GM21360 (cell line): ENCODE measurements around the gene CTU2.

ENCODE experiments used
- ATAC-seq: cut with Tn5 transposase; IDR thresholded peaks from one replicate; pipeline ENCODE4 v1.9.1; 2021; ENCODE audit warnings: mild to moderate bottlenecking, moderate library complexity; ENCODE audit not compliant: unreplicated experiment

CTU2 gene

DNA sequence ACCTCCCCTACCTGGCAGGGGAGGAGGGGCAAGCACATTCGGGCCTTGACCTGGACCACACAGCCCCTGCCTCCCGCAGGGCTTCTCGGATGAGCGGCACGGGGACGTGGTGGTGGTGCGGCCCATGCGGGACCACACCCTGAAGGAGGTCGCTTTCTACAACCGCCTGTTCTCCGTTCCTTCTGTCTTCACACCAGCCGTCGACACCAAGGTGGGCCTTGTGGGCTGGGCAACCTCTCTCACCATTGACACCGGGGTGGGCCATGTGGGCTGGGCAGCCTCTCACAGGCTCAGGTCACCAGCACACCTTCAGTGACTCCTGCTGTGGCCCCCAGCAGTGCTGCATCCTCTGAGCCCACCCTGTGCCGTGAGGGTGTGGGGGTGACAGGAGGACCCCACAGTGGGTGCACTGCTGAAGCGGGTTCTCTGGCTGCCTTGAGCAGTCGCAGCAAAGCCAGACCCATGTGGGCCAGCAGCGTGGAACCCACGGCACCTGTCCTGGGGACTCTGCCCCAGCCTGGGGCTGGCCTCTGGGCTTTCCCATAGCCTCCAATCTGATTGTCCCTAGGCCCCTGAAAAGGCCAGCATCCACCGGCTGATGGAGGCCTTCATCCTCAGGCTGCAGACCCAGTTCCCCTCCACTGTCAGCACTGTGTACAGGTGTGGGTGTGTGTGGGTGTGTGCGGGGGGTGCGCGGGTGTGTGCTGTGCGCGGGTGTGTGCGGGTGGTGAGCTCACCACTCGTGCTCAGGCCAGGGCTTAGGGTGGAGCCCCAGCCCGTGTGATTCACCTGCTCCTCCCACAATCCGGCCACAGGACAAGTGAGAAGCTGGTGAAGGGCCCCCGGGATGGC is 7.5 kb downstream of the CTU2 start:
- ATAC-seq, result no peak

DNA sequence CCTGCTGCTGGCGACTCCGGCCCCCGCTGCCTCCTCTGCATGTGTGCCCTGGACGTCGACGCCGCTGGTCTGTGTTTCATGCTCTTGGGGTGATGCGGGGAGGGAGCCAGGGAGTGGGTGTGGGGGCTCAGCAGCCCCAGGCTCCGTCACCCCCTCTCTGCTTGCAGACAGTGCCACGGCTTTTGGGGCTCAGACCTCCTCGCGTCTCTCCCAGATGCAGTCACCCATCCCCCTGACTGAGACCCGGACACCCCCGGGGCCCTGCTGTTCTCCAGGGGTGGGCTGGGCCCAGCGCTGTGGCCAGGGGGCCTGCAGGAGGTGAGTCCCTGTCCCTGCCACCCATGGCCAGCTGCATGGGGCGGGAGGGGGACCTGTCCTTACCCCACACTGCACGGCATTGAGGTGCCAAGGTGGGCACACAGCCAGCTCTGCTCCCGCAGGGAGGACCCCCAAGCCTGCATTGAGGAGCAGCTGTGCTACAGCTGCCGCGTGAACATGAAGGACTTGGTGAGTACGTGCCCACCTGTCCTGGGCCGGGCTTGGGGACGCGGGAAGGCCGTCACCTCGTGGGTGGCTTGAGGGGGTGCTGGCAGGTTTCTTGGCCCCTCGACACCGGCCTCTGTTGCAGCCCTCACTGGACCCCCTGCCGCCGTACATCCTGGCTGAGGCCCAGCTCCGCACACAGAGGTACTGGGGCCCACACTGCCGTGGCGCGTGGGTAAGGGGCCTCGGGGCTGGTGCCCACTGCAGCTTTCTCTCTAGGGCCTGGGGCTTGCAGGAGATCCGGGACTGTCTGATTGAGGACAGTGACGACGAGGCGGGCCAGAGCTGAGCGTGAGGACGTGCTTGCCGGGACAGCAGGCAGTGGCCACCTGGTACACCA is 8.4 kb downstream of the CTU2 start:
- no peak for ATAC-seq

DNA sequence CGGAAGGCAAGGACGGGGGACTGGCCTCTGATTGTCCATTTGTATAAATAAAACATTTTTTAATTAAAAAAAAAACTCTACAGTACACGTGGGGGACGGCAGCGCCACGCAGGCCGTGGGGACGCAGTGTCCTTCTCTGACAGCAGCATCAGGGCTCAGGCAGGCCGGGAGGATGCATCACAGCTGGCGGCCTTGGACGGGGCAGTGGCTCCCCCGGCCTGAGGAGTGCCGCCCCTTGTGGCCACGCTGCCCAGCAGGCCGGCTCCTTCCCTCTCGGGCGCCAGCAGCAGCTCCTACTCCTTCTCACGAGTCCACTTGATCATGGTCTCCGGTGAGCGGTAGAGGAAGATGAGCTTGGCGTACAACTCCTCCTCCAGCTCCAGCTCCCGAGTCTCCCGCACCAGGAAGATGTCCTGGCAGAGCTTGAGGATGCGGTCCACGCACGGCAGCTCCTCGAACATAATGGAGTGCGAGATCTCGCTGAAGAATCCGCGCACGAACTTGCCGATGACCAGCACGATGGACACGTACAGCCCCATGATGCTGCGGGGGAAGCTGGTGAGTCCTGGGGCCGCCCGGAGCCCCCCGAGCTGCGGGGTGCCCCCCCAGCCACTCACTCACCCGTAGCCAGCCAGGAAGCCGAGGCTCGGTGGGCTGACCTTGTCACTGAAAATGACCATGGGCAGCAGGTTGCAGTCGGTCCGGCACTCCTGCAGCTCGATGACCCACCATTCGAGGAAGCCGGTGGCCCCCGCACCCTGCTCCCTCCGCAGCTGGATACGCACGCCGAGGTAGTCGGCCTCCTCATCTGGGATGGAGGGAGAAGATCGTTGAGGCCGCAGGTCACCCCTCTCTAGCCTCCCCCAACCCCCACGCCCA is 9.2 kb downstream of the CTU2 start:
- no peak for ATAC-seq

DNA sequence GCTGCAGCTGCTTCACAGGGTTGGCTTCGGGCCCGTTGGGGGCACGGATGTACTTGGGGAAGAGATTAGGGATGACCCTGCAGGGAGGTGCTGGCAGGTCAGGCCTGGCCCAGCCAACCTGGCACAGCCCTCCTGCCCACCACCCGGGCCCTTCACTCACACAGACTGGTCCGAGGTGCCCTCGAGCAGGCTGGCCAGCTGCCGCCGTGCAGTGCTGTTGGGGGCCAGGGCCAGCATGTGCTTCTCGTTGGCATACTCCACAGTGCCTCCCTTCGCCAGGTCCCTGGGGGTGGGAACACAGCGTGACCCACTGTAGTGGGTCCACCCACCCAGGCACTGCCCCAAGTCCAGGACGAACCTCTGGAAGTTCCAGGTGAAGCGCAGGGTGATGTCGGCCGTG is 9.9 kb downstream of the CTU2 start:
- ATAC-seq, result no peak

DNA sequence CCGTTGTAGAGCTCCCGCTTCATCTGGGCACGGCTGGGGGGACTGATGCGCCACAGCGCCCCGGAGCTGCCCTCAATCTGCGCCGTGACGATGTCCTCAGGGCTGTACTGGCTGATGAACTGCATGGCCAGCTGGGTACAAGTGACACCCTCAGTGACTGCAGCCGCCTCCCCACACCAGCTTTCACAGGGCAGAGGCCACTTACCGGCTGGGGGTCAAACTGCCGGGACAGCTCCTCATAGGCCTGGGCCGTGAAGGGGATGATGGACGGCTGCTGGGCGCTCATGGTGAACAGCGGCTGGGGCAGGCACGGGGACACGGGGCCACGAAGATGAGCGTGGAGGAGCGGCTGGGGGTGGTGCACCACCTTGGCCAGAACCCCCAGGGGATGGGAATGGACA is 10.3 kb downstream of the CTU2 start:
- no peak for ATAC-seq

DNA sequence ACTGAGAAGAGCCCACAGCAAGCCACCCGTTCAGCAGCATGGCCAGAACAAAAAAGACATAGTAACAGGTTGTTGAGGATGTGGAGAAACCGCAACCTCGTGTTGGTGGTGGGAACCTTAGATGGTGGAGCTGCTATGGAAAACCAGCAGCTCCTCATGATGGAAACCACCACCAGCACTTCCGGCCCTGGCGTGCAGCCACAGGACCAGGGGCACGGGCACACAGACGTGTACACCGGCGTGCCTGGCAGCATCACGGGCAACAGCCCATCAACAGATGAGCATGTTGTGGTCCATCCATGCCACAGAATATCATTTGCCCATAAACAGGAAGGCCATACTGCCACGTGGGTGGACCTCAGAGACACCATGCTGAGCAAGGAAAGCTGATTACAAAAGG is 11.9 kb downstream of the CTU2 start:
- ATAC-seq, result no peak

DNA sequence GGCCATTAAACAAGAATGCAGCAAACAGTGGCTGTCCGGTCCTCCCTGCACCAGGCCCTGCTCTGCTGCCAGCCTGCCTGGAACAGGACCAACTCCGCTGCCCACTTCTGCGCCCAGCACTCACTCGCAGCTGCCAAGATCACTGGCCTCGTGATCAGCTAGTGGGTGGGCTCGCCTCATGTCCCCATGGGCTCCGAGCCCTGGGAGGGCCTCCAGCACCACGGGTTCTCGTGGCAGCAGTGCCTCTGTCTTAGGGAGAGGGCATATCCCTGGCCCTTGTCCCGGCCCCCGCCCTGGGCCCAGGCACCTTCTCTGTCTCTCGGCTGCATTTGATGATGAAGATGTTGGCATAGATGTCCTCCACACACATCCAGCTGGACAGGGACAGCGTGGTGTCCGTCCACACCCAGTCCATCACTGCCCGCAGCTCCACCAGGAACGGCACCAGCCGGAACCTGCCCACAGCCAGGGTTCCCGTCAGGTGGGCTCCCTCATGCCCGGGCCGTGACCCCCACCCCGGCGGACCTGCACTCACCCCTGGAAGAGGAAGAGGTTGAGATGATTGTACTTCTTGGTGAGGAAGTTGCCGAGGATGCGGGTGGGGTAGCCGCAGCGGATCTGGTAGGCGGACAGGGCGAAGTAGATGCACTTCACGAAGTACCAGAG is 13.1 kb downstream of the CTU2 start:
- no peak for ATAC-seq

DNA sequence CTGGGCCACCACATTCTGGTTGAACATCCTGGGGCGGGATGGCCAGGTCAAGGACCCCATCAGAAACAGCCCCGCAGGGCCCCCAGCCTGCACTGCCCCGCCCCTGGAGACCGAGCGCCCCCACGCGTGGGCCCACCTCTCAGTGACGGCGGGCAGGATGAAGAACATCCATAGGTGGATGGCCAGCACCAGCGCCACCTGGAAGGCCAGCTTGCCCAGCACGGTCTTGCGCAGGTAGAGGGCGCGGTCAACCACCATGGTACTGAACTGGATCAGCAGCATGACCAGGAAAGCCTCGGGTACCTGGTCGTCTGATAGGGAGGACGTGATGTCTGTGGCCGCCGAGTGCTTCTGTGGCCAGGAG is 13.6 kb downstream of the CTU2 start:
- no peak for ATAC-seq

DNA sequence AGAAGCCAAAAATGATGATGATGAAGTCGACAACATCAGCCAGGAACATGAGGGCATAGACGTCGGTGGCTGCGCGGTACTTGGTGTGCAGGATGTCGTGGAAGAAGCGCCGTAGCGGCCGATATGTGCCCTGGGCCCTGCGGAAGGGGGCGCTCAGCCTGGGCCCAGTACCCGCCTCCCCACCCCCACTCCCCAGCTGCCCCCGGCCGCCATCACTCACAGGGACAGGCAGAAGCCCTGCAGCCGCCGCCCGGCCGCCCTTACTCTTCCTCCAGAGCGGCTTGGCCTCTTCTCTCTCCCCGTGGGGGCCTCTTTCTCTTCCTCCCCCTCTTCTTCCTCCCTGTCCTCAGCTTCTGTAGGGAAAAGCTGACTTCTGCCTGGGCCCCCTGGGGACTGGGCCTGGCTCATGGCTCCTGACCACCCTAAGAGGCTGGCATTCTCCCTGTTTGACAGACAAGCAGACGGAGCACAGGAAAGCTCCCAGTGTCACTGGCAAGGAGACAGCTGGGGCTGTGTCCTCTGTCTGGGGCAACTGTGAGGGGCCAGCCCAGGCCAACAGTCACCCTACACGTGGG is 14.2 kb downstream of the CTU2 start:
- ATAC-seq, result no peak

DNA sequence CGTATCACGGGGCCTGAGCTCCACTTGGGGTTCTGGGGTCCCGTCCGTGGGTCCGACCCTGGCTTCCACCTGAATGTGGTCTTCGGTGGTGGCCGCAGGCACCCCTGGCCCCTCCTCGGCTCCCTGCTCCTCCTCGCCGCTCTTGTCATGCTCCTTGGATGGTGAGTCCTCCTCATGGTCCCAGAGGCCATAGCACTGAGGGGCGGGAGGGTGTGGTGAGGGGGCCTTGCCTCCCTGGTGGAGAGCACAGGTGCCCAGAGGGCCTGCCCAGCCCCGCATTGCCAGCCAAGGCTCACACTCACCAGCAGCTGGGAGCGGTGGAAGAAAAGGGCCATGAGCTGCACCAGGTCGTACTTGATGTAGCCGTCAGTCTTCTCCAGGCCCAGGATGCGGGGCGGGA is 14.9 kb downstream of the CTU2 start:
- ATAC-seq, result no peak

DNA sequence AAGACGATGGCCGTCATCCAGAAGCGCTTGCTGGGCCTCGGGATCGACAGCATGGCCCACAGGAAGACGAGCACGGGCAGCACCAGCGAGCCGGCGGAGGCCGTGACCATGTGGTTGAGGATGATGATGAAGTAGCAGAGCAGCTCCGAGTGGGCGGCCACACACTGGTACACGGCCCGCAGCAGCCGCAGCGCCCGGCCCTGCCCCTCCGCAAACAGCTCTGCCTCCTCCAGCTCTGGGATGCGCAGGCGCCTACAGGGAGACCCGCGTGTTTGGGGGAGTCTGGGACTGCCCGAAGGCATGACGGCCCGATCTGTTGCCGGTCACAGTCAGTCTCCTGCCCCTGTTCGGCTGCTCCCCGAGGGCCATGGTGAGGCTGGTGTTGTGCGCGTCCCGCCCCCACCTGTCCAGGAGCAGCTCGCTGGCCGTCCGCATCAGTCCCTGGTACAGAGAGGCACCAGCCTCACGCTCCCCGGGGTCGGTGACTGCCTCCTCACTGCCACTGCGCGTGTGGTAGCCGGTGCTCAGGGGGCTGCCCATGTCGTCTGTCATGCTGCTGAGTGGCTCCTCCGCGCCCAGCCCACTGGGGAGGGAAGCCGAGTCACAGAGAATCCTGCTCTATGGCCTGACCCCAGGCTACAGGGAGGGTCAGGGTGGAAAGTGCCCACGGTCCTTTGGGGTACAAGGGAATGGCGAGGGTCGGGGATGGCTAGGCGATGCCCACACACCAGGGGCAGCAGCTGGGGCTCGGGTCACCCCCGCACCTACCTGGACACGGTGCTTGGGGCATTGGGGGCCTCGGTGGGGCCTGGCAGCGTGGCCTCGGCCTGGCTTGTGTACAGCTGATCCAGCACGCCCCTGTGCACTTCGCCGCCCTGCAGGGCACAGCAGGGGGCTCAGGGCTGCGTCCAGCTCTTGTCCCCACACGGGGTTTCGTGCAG is 15.8 kb downstream of the CTU2 start:
- no peak for ATAC-seq

DNA sequence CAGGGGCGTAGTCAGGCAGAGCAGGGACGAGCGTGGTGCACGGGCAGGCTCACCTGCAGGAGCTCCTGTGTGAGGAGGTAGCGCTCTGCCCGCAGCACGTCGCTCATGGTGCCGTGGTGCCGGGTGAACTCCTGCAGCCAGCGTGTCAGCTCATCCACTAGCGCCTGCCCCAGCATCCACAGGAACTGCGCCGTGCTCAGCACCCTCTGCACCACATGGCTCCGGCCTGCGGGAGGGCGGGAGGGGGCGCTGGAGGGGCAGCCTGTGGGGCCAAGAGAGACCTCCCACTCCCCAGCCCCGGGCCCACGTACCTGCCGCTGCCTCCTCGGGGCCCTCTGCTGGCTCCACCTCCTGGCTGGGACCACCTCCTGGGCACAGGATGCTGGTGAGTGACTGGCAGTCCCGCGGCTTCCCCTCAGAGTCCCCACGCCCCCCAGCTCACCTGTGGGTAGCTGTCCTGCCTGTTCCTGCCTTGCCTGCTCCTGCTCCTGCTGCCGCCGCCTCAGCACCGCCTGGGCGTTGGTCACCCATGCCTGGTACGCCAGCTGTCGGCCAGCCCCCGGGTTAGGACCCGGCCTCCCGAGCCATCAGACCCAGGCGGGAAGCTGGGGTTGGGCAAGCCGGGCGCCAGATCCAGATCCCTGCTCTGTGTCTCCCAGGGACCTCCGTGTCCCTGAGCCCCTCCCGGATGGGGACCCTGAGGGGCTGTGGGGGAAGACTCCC is 16.6 kb downstream of the CTU2 start:
- no peak for ATAC-seq

DNA sequence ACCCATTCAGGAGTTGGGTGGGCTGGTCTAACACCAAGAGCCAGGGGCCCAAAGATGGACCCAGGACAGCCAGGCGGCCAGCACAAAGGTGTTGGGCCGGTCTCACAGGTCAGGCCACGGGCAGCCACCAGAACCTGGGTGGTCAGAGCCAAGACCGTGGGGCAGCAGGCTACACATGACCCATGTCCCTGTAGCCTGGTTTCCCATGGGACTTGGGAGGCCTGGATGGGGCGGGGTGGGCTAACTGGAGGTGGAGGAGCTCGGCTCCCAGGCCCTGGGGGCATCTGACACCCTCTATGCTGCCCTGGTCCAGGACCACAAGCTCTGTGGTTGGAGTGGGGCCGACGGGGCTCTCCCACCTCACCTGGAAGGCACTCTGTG is 17.2 kb downstream of the CTU2 start:
- no peak for ATAC-seq

DNA sequence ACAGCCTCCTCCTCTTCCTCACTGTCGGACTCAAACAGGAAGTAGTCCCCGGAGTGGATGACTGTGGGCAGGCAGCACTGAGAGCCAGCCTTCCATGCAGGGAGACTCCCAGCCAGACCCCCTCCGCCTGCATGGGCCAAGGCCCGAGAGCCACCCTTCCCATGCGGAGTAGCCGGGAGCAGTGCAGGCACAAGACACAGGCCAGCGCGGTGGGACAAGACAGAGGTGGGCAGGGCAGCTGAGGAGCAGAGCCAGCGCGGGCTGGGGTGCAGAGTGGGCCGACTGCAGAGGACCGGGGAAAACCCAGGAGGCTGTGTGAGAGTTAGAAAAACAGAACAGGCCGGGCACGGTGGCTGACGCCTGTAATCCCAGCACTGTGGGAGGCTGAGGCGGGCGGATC is 17.6 kb downstream of the CTU2 start:
- ATAC-seq, result no peak

DNA sequence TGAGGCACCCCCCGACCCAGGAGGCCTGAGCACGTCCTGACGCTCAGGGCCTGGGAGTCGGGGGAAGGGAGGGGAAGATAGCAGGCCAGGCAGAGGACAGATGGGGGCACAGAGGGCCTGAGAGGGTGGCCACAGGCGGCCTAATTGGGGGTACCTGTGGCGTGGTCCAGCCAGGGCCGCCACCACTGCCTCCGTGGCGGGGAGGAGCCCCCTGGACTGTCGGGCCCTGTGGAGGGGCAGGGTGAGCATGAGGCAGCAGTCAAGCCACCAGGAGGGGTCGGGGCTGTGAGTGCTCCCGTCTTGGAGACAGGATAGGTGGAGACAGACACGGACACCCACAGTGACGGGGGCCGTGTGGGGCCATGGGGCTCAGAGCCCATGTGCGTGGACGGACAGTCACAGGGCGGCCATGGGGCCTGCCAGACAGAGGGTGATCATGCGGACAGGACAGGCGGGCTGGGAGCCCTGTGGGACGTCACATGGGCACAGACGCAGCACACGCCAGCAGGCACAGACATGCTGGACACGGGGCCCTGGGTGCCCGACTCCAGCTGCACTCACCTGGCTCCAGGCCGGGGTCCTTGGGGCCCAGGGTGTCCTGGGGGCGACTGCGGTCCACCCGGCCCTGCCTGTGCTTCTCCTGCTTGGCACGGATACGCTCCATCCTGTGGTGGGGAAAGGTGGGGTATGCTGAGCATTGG is 18.7 kb downstream of the CTU2 start:
- no peak for ATAC-seq

DNA sequence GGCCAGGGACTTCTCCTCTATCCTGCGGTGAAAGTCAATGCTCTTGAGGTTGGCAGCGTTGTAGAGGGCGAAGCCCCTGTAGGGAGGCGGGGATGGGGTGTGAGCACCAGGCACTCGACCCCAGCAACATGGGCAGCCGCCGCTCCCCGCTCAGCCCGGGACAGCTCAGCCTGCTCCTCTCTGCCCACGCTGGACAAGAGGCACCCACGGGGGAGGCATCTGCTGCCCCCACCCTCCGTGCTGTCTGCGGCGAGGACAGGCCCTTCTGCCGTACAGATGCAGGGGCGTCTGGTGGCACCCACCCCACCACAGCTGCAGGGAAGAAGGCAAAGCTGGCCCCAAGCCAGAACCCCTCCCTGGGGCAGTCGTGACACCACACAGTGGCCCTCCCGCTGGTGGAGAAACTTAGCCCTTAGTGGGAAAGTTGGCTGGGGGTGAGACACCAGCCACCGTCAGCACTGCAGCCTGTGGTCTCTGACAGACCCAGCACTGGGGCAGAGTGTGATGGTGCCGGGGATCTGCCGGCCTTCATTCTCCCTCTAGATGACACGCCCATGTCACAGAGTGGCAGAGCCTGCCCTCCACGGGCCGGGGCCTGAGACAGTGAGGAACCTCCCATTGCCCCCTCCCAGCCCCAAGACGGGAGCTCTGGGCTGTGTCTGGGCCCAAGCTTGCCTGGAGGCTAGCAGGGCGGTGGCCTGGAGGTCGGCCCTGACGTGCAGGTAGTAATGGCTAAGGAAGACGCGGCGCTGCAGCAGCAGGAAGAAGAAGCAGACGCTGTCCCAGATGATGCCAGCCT is 19.5 kb downstream of the CTU2 start:
- ATAC-seq, result no peak

DNA sequence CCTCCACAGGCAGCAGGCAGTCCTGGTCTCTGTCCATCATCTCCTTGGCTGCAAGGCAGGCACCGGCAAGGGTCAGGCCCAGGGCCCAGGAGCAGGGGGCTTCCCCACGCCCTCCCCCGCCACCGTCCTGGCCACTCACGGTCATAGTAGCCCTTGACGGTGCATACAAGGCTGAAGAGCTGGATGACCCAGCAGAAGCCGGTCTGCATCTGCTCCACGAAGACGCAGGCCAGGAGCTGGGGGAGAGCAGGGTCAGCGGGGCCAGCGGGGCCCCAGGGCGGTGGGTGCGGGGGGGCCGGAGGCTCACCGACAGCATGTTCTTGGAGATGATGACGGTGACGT is 20.1 kb downstream of the CTU2 start:
- ATAC-seq, result no peak
